Measurements from ENCODE around the gene DTX4.

DTX4 gene

GRCh38 chr11:59191890-59192289 is 20.0 kb downstream of the DTX4 start:
- DNase-seq: no peak

- DNase-seq: no peak
Measured at GRCh38 chr11:59192446-59193020, 20.6 kb downstream of the DTX4 start.

GRCh38 chr11:59193587-59194130 is 21.7 kb downstream of the DTX4 start:
- DNase-seq: no peak

- DNase-seq: no peak
Measured at GRCh38 chr11:59195586-59195985, 23.7 kb downstream of the DTX4 start.

GRCh38 chr11:59196777-59197176 is 24.8 kb downstream of the DTX4 start:
- DNase-seq: no peak

- DNase-seq: peak; percentile 32
Measured at GRCh38 chr11:59197991-59198390, 26.1 kb downstream of the DTX4 start.

- no peak for DNase-seq
Measured at GRCh38 chr11:59198726-59199125, 26.8 kb downstream of the DTX4 start.

- DNase-seq: no peak
Measured at GRCh38 chr11:59199546-59200422, 27.9 kb downstream of the DTX4 start.

- no peak for DNase-seq
Measured at GRCh38 chr11:59200423-59200746, 28.5 kb downstream of the DTX4 start.

- no peak for DNase-seq
Measured at GRCh38 chr11:59201353-59201752, 29.4 kb downstream of the DTX4 start.

GRCh38 chr11:59204746-59205145 is 32.8 kb downstream of the DTX4 start:
- DNase-seq: no peak

GRCh38 chr11:59205648-59206047 is 33.7 kb downstream of the DTX4 start:
- no peak for DNase-seq

GRCh38 chr11:59206635-59207034 is 34.7 kb downstream of the DTX4 start:
- no peak for DNase-seq

- DNase-seq: peak; percentile 49
Measured at GRCh38 chr11:59207988-59208451, 36.1 kb downstream of the DTX4 start.

GRCh38 chr11:59208956-59209355 is 37.0 kb downstream of the DTX4 start:
- no peak for DNase-seq

- DNase-seq: no peak
Measured at GRCh38 chr11:59212222-59212621, 40.3 kb downstream of the DTX4 start.

- no peak for DNase-seq
Measured at GRCh38 chr11:59212744-59213631, 41.1 kb downstream of the DTX4 start, which contains the start of gene MPEG1. Gene MPEG1 (minus strand): TSS chr11:59212927. CDS start chr11:59212865, 62 bp downstream.

GRCh38 chr11:59214141-59214893 is 42.4 kb downstream of the DTX4 start:
- DNase-seq: no peak

- no peak for DNase-seq
Measured at GRCh38 chr11:59216641-59217564, 45.0 kb downstream of the DTX4 start.

- no peak for DNase-seq
Measured at GRCh38 chr11:59218319-59218718, 46.4 kb downstream of the DTX4 start.

- no peak for DNase-seq
Measured at GRCh38 chr11:59218893-59219292, 47.0 kb downstream of the DTX4 start.
